ENCODE data around the gene ZNF284. TPM values are rescaled to one million over a fixed set of nuclear protein-coding genes. Genes with fewer than 3 reads are reported as not detected.

Gene ZNF284
- total RNA-seq, 2 experiments from 2014 or later = 1.6 to 1.8 TPM

GRCh38 chr19:44069415-44069814 lies 2.5 kb upstream of the ZNF284 start:
- peaks cover 49% of the 10 kb centered on the region for H3K9me3 Mint-ChIP-seq
- peaks cover 24% of the 10 kb centered on the region for H3K36me3 Mint-ChIP-seq (ENCODE audit: low read depth)
- CTCF ChIA-PET = no interaction called here
- POLR2A ChIA-PET = no interaction called here
- no peaks in the 10 kb centered on the region for H3K27me3 Mint-ChIP-seq
- peaks cover 23% of the 10 kb centered on the region for H3K4me1 Mint-ChIP-seq
- H3K27ac Mint-ChIP-seq = no peak overlapping the region
- H3K4me3 Mint-ChIP-seq = no peak overlapping the region
- no peak for DNase-seq

DNA sequence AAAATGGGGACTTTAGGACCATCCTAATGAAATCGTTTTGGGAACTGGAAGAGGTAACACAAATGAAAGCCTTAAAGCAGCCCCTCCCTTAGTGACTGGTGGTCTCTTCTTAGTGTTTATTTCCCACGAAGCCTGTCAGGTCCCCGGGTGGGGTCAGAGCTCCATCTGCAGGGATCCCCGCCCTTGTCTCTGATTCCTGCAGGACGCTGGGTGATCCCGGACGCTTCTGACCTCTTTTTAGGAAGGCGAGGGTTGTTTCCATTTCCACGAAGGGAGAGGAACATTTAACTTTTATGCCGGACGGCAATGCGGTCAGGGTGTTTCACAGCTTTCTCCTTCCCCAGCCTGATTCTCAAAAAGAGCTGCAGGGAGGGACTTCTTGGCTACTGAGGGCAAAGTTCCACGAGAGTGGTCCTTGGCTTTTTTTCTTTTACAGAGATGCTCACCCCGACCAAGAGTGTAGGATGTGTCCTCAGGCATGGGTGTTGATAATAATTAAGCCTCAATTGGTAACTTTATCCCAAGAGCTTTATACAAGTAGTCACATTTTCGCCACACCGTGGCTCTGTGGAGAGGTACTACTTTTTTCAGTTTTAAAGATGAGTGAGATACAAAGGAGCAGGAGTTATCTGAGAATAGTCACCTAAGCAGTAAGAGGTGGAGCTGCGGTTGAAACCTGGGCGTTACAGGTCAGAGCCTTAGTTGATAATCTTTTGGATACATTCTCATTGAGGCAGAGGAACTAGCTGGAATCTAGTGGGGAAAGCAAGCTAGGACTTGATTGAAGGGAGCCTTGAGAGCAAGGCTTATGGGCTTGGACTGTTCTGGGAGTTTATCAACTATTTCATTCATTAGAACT lies 813 bp downstream of the ZNF284 start:
- DNase-seq = no peak
- Mint-ChIP-seq H3K4me1 (peaks cover 23% of the 10 kb centered on the region), H3K27ac (no peak overlapping the region), H3K9me3 (peaks cover 36% of the 10 kb centered on the region), H3K4me3 (peak overlapping the region; percentile 81), H3K36me3 (ENCODE audit: low read depth) (peaks cover 19% of the 10 kb centered on the region), H3K27me3 (no peaks in the 10 kb centered on the region)
- ChIA-PET POLR2A (no interaction called here), CTCF (interaction anchor here (1.5 kb wide), 1 partner anchor 23 kb away, joined by 4 read pairs; no protein-coding TSS in a partner anchor)

DNA sequence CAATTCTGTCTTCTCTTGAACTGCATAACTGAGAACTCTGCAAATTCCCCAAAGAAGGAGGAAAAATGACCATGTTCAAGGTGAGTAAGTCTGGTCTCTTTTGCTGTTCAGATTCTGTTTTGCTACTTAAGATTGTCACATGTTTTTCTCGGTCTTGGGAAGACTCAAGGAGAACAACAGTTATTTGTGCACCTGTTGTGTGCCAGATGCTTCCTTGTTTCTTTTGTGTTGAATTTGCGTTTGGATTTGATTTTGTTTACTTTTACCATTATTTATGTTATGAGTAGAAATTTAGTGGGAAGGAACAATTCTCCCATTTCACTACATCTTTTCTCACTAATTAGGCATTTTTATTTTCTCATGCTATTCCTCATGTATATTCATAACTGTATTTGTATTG lies 4.4 kb downstream of the ZNF284 start:
- Mint-ChIP-seq H3K4me1 (peaks cover 19% of the 10 kb centered on the region), H3K27me3 (no peaks in the 10 kb centered on the region), H3K4me3 (no peak overlapping the region), H3K36me3 (ENCODE audit: low read depth) (peaks cover 19% of the 10 kb centered on the region), H3K9me3 (peaks cover 19% of the 10 kb centered on the region), H3K27ac (no peak overlapping the region)
- ChIA-PET CTCF (no interaction called here), POLR2A (no interaction called here)
- DNase-seq = no peak

GRCh38 chr19:44092108-44092507 lies 20.1 kb downstream of the ZNF284 start:
- CTCF ChIA-PET = no interaction called here
- H3K27ac Mint-ChIP-seq = no peak overlapping the region

GRCh38 chr19:44093931-44094765 lies 22.2 kb downstream of the ZNF284 start, which contains the start of gene ZNF224:
Gene ZNF224, plus strand, starts transcription at chr19:44094361. Its CDS starts 3,513 bp downstream, at chr19:44097874.
- peaks cover 36% of the 10 kb centered on the region for H3K36me3 Mint-ChIP-seq (ENCODE audit: low read depth)
- no peaks in the 10 kb centered on the region for H3K27me3 Mint-ChIP-seq
- ChIA-PET POLR2A (interaction anchor here (0.6 to 2.3 kb wide), 12 partner anchors 8 to 406 kb away, joined by 3 to 15 read pairs (median 4); partner anchors contain the start of genes ZNF180, ZNF227, ZNF230 and ZNF283), CTCF (interaction anchor here (0.7 to 2.0 kb wide), 6 partner anchors 8 to 118 kb away, joined by 3 to 9 read pairs (median 4); partner anchors contain the start of gene ZNF227)
- peaks cover 15% of the 10 kb centered on the region for H3K9me3 Mint-ChIP-seq
- DNase-seq = peak; percentile 88
- H3K27ac Mint-ChIP-seq = peak within 1 kb of the TSS; percentile 88
- peak within 1 kb of the TSS; percentile 94 for H3K4me3 Mint-ChIP-seq
- peaks cover 16% of the 10 kb centered on the region for H3K4me1 Mint-ChIP-seq

More at GRCh38 chr19:44092108-44092507, 20.1 kb downstream of the ZNF284 start:
- Mint-ChIP-seq H3K27me3 (no peaks in the 10 kb centered on the region), H3K9me3 (peaks cover 12% of the 10 kb centered on the region), H3K4me3 (no peak overlapping the region), H3K36me3 (ENCODE audit: low read depth) (peaks cover 15% of the 10 kb centered on the region), H3K4me1 (peaks cover 13% of the 10 kb centered on the region)
- POLR2A ChIA-PET = no interaction called here
- no peak for DNase-seq

- POLR2A ChIA-PET = no interaction called here
- Mint-ChIP-seq H3K9me3 (peaks cover 71% of the 10 kb centered on the region), H3K27ac (no peak overlapping the region), H3K4me3 (no peak overlapping the region), H3K36me3 (ENCODE audit: low read depth) (peaks cover 67% of the 10 kb centered on the region), H3K4me1 (peaks cover 8% of the 10 kb centered on the region), H3K27me3 (no peaks in the 10 kb centered on the region)
- CTCF ChIA-PET = no interaction called here
- DNase-seq = no peak
Measured at GRCh38 chr19:44107751-44108150, 35.8 kb downstream of the ZNF284 start.

DNA sequence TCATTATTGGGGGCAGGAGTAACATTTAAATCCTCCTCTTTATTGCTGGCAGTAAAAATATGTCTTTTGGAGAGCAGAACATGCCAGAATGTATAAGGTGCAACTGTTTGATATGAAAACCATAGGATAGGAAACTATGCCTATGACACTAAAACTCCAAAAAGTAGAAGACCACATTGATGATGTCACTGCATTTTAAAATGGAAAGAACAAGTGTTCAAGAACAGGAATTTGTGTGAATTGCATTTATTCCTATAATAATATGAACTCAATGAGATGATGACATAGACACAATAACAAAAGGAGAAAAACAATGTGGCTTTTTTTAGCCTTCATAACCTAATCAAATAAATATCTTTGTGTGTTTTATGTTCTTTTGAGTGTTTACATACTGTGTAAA lies 37.5 kb downstream of the ZNF284 start:
- peaks cover 20% of the 10 kb centered on the region for H3K4me1 Mint-ChIP-seq
- ChIA-PET CTCF (no interaction called here), POLR2A (interaction anchor here (3.8 kb wide), 1 partner anchor 15 kb away, joined by 15 read pairs; the partner anchor contains the start of gene ZNF224)
- no peak overlapping the region for H3K4me3 Mint-ChIP-seq
- no peaks in the 10 kb centered on the region for H3K27me3 Mint-ChIP-seq
- DNase-seq = no peak
- peaks cover 61% of the 10 kb centered on the region for H3K9me3 Mint-ChIP-seq
- no peak overlapping the region for H3K27ac Mint-ChIP-seq
- H3K36me3 Mint-ChIP-seq (ENCODE audit: low read depth) = peaks cover 50% of the 10 kb centered on the region

- Mint-ChIP-seq H3K4me3 (peak overlapping the region; percentile 12), H3K4me1 (peaks cover 25% of the 10 kb centered on the region), H3K27ac (no peak overlapping the region), H3K36me3 (ENCODE audit: low read depth) (peaks cover 42% of the 10 kb centered on the region), H3K27me3 (no peaks in the 10 kb centered on the region), H3K9me3 (peaks cover 45% of the 10 kb centered on the region)
- no peak for DNase-seq
- ChIA-PET CTCF (no interaction called here), POLR2A (interaction anchor here (1.1 to 3.8 kb wide), 2 partner anchors 17 to 95 kb away, joined by 3 to 15 read pairs; partner anchors contain the start of gene ZNF224)
Measured at GRCh38 chr19:44111910-44112463, 40.0 kb downstream of the ZNF284 start.

DNA sequence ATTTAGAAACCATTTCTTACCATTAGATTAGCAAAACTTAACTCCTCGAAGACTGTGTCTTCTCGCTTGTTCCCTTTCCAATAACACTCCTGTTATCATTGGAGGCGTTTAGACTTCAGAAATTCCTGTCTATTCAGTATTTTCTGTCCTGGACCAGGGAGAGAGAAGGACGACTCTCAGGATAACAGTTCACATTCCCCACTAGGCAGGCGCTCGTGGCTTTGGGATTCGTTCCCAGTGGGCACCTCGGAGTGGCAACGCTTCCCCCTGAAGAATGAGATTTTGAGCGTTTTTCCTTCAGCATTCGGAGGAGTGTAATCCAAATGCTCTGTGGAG lies 40.8 kb downstream of the ZNF284 start:
- Mint-ChIP-seq H3K9me3 (peaks cover 37% of the 10 kb centered on the region), H3K27me3 (no peaks in the 10 kb centered on the region), H3K4me3 (peak overlapping the region; percentile 95), H3K27ac (peak overlapping the region; percentile 65), H3K36me3 (ENCODE audit: low read depth) (peaks cover 39% of the 10 kb centered on the region), H3K4me1 (peaks cover 25% of the 10 kb centered on the region)
- POLR2A ChIA-PET = interaction anchor here (0.9 to 3.8 kb wide), 3 partner anchors 18 to 94 kb away, joined by 3 to 15 read pairs (median 3); partner anchors contain the start of genes ZNF224 and ZNF226
- DNase-seq = no peak
- CTCF ChIA-PET = interaction anchor here (1.1 kb wide), 1 partner anchor 18 kb away, joined by 3 read pairs; no protein-coding TSS in a partner anchor

DNA sequence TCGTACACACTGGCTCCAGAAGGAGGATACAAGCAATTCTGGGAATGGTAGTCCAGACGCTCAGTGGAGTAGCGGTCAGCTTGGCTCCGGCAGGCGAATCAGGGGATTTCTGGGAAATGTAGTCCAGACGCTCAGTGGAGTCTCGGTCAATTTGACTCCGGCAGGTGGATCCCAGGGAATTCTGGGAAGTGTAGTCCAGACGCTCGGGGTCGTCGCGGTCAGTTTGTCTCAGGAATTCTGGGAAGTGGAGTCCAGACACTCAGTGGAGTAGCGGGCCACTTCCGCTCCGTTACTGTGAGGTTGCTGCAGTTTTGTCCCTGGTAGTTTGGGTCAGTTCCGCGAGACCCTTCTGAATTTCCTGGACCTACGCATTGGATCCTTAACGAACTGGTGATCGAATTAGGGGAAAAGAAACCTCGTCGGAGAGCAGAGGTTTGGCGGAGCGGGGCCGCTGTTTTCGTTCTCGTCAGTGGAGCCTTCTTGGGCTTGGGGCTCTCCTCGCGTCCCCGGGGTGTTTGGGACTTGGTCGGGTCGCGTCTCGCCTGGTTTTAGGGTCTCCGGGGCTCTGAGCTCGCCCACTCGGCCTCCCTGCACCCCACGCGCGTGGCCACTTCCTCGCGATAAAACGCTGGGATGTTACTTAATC lies 41.3 kb downstream of the ZNF284 start, which contains the start of gene ZNF225:
Gene ZNF225 (plus strand): TSS at position 262 of the 646 bp plus-strand sequence. CDS start 2,429 bp downstream, outside the sequence.
- peak within 1 kb of the TSS; percentile 65 for H3K27ac Mint-ChIP-seq
- H3K36me3 Mint-ChIP-seq (ENCODE audit: low read depth) = peaks cover 38% of the 10 kb centered on the region
- peaks cover 32% of the 10 kb centered on the region for H3K9me3 Mint-ChIP-seq
- no peaks in the 10 kb centered on the region for H3K27me3 Mint-ChIP-seq
- peak within 1 kb of the TSS; percentile 95 for H3K4me3 Mint-ChIP-seq
- DNase-seq = peak; percentile 87
- POLR2A ChIA-PET = interaction anchor here (0.9 to 3.8 kb wide), 6 partner anchors 19 to 94 kb away, joined by 3 to 15 read pairs (median 3); partner anchors contain the start of genes ZNF224 and ZNF226
- peaks cover 25% of the 10 kb centered on the region for H3K4me1 Mint-ChIP-seq
- CTCF ChIA-PET = interaction anchor here (1.1 kb wide), 1 partner anchor 18 kb away, joined by 3 read pairs; no protein-coding TSS in a partner anchor

DNA sequence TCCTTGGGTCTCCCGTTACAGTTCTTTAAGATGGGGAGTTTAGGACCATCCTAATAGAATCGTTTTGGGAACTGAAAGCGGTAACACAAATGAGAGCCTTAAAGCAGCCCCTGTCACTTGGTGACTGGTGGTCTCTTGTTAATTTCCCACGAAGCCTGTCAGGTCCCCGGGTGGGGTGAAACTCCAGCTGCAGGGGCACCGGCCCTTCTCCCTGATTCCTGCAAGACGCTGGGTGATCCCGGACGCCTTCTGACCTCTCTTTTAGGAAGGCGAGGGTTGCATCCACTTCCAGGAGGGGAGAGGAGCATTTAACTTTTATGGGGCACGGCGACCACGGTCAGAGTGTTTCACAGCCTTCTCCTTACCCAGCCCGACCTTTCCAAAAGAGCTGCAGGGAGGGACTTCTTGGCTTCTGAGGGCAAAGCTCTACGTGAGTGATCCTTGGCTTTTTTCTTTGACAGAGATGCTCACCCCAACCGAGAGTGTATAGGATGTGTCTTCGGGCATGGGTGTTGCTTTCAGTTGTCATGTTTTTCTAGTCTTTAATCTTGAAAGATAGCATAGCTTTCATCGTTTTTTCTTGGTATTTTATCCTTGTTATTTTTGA lies 41.9 kb downstream of the ZNF284 start:
- DNase-seq = no peak
- peaks cover 28% of the 10 kb centered on the region for H3K9me3 Mint-ChIP-seq
- H3K36me3 Mint-ChIP-seq (ENCODE audit: low read depth) = peaks cover 40% of the 10 kb centered on the region
- peak overlapping the region; percentile 65 for H3K27ac Mint-ChIP-seq
- peak overlapping the region; percentile 95 for H3K4me3 Mint-ChIP-seq
- CTCF ChIA-PET = interaction anchor here (1.1 kb wide), 1 partner anchor 19 kb away, joined by 3 read pairs; no protein-coding TSS in a partner anchor
- no peaks in the 10 kb centered on the region for H3K27me3 Mint-ChIP-seq
- POLR2A ChIA-PET = interaction anchor here (0.9 to 1.3 kb wide), 5 partner anchors 20 to 190 kb away, joined by 3 to 4 read pairs (median 3); partner anchors contain the start of genes ZNF224 and ZNF226
- H3K4me1 Mint-ChIP-seq = peaks cover 25% of the 10 kb centered on the region
